Subcutaneous adipose tissue (tissue), 4 donors: ENCODE results near the gene CDKN2AIPNL. TPM values are rescaled to one million over a fixed set of nuclear protein-coding genes. Genes with fewer than 3 reads are reported as not detected.

ENCODE experiments used
- CTCF ChIP-seq: fragments of 450-650 bp; IDR thresholded peaks from one replicate; pipeline ENCODE4 v1.5.1; 2016; ENCODE audit warnings: low read depth, mild to moderate bottlenecking, control low read depth, antibody characterized with exemption, moderate library complexity
- total RNA-seq, 4 donors: library from RNA; depleted of rRNA; stranded (reverse); fragments of >200 nt; gene quantifications; one replicate each; pipeline ENCODE4 v1.1.0, GENCODE V29; 2016

CDKN2AIPNL gene
- 10 to 100 TPM; 13.8 to 18.7 (median 14.3) TPM for total RNA-seq

- no peak for TF ChIP-seq CTCF
Measured at GRCh38 chr5:134411546-134412266, at the start of gene CDKN2AIPNL. Gene CDKN2AIPNL (minus strand): TSS chr5:134411881. CDS start chr5:134411854, 27 bp downstream.

GRCh38 chr5:134460551-134460950, 48.9 kb upstream of the CDKN2AIPNL start:
- TF ChIP-seq CTCF = no peak

- TF ChIP-seq CTCF = no peak
Measured at GRCh38 chr5:134459491-134459890, 47.8 kb upstream of the CDKN2AIPNL start.

- no peak for TF ChIP-seq CTCF
Measured at GRCh38 chr5:134459010-134459403, 47.3 kb upstream of the CDKN2AIPNL start.

GRCh38 chr5:134458234-134459009, 46.7 kb upstream of the CDKN2AIPNL start:
- no peak for TF ChIP-seq CTCF

GRCh38 chr5:134457801-134458200, 46.1 kb upstream of the CDKN2AIPNL start:
- TF ChIP-seq CTCF = no peak

- no peak for TF ChIP-seq CTCF
Measured at GRCh38 chr5:134456825-134457224, 45.1 kb upstream of the CDKN2AIPNL start.
